GM21723 (cell line): ENCODE measurements around the gene GORAB.

Source experiments
- ATAC-seq: cut with Tn5 transposase; IDR thresholded peaks from one replicate; pipeline ENCODE4 v1.9.1; 2021; ENCODE audit warnings: mild to moderate bottlenecking, moderate library complexity; ENCODE audit not compliant: unreplicated experiment

The GORAB gene

DNA sequence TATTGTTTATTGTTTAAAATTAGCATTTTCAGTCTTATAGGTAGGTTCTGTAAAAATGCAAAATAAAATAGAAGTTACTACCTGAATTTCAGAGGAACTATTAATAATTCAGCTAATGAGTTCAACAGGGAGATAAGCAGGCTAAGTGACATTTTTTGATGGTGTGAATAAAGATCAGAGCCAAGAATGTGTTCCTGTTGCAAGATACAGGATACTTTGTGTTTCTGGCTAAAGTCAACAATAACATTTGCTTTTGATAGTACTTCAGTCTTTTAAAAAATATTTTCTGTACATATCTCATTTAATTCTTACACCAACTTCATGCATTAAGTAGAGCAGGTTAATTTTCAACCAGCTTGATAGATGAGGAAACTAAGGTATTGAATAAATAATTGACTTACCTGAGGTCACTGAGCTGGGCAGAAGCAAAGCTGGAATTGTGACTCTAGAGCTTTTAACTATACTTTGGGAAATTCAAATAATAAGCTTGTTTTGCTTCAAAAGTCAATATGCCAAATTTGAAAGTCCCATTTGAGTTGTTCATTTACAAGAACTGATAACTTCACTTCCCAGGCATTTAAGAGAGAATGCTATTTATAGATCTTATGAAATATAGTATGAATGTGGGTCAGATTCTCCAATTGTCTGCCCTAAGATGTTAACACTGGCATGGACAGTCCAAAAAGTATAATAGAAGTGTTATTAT is 6.0 kb downstream of the GORAB start:
- ATAC-seq: no peak

DNA sequence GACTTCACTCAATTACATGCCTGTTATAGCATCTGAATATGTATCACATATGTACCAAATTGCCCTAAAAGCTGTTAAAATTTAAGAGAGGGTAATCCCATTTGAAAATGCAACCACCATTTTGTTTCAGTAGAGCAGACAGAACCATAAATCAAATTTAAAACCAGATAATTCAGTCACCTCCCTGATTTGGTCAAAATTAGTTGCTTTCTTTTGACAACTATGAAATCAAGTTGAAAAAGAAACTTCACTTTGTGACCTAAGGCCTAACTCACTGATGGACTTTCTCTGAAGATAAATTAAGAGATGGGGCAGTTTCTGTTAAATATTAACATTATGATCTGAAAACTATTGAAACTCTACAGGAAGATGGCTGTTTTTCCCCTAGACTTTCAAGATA is 6.7 kb downstream of the GORAB start:
- no peak for ATAC-seq

- no peak for ATAC-seq
Observed at GRCh38 chr1:170539154-170539553, 7.2 kb downstream of the GORAB start.

DNA sequence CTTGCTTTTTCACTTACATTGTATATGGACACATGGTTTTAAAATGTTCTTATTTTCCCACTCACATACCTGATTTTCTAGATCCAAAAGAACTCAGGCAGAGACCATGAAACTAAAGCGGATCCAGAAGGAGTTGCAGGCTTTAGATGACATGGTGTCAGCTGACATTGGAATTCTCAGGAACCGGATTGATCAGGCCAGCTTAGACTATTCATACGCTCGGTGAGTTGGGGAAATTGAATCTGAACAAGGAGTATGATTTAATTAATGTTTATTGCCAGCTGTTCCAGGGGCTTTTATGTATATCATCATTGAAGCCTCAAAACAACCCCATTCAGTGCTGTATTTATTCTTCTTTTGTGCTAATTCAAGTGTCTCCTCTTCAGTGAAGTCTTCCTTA is 12.7 kb downstream of the GORAB start:
- no peak for ATAC-seq

- no peak for ATAC-seq
Observed at GRCh38 chr1:170545476-170545875, 13.5 kb downstream of the GORAB start.

GRCh38 chr1:170547255-170547654 is 15.3 kb downstream of the GORAB start:
- ATAC-seq: no peak

- no peak for ATAC-seq
Observed at GRCh38 chr1:170548497-170548896, 16.5 kb downstream of the GORAB start.

- ATAC-seq: no peak
Observed at GRCh38 chr1:170555370-170555769, 23.4 kb downstream of the GORAB start.

GRCh38 chr1:170556917-170557316 is 25.0 kb downstream of the GORAB start:
- no peak for ATAC-seq

- ATAC-seq: no peak
Observed at GRCh38 chr1:170558731-170559130, 26.8 kb downstream of the GORAB start.

DNA sequence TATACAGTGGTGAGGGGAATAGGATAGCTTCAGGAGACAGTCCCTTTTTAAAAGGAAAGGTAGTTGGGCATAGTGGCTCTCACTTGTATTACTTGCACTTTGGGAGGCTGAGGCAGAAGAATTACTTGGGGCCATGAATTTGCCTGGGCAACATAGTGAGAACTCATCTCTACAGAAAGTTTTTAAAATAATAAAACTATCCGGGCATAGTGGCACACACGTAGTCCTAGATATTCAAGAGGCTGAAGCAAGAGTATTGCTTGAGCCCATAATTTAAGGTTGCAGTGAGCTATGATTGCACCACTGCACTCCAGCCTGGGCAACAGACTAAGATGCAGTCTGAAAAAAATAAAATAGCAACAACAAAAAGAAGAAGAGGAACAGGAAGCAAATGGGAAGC is 27.2 kb downstream of the GORAB start:
- ATAC-seq: no peak

GRCh38 chr1:170560681-170561285 is 28.8 kb downstream of the GORAB start:
- ATAC-seq: no peak

GRCh38 chr1:170562646-170563338 is 30.8 kb downstream of the GORAB start:
- ATAC-seq: peak; percentile 60

GRCh38 chr1:170567214-170567613 is 35.2 kb downstream of the GORAB start:
- ATAC-seq: no peak

DNA sequence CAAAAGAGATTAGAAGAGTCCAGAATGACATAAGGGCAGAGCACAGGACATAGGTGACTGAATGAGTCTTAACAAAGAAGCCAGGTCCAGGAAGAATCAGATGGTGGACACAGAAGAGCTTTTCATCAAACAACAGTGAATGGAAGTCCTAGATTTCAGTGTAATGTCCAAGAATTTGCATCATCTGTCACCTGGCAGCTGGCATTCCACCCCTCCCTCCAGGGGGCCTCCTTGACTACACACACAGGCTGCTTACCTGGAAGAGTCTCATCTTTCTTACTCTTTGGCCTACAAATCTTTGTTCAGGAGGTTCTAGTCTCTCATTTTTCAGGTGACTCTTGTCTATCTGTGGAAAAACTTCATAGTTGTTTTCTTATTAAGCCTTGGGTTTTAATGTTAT is 36.2 kb downstream of the GORAB start:
- no peak for ATAC-seq

DNA sequence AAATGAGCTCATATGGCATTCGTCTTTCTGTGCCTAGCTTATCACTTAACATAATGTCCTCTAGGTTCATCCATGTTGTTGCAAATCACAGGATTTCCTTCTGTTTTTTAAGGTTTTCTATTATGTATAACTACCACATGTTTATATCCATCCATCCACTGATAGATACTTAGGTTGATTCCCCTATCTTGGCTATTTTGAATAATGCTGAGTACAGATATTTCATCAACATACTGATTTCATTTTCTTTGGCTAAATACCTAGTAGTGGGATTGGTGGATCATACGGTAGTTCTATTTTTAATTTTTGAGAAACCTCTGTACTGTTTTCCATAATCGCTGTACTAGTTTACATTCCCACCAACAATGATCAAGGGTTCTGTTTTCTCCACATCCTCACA is 45.0 kb downstream of the GORAB start:
- ATAC-seq: no peak

- no peak for ATAC-seq
Observed at GRCh38 chr1:170578359-170578758, 46.4 kb downstream of the GORAB start.

DNA sequence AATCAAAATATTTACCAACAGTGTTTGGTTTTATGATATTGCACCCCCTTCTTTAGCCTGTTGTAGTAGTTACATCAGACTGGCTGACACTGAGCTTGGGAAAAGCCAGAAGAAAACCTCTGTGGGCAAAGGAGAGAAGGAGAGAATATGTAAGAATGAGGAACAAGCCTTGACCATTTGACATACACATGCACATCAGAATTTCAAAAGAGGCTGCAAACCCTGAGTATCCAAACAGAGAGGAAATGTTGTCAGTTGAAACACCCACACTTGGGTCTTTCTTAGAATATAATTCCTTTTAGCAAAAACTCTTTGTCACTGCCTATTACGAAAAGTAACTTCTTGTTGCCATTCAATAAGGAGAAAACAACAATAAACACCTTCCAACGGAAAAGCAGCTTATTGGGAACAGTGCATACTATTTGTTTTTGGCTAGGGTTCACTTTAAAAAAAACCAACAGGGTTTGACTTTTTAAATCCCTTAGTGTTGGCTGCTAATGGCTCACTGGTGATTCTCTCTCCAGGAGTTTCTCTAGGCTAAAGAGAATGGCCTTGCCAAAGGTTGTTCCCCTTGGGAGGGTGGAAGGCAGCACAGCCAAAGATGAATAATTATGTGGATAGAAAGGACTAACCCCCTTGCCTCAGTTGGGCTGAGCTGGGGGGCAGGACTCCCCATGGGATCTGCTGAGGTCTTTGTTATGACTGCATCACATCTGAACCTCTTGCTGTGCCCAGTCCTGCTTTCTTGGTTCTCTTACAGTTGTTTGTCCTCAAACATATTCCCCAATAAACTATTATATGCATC is 48.9 kb downstream of the GORAB start:
- ATAC-seq: no peak

GRCh38 chr1:170583186-170583585 is 51.2 kb downstream of the GORAB start:
- ATAC-seq: no peak

DNA sequence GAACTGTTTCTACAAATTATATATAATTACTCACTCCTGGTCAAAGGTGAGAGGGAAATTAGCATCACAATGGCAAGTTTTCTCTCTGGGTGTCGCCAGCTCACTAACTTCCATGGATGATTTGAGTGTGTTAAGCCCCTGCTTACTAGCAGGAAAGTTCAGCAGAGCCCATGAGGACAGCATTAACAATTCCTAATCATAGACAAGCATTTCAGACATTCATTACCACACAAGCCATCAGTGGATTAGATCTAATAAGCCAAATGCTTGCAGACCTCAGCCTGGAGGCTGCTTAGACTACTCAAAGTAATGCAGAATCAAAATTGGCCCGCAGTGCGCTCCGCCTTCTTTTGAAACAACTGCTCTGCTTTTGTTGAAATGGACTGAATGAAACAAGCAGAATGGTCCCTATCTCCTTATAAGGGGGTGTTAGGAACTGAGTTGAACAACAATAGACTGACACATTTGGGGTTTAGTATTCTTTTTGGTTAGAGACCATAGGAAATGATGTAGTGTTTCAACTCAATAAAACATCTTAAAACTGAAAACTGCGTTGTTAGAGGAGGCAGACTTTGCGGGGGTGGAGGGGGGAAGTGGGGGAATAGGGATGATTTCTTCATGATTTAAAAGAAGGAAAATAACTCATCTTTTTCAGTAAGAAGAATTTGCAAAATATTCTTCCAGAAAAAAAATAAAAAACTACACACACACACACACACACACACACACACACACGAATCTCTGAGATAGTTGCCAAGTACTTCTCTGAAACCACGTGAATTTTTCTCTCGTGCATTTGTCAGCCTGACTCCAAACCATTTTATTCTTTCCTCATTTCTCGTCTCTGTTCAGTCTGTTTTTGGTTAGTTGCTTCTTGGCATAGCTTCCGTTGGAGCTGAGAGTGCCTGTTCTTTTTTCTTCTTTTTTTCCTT is 54.6 kb downstream of the GORAB start:
- ATAC-seq: no peak
